Osteoblast (primary cell): ENCODE results near the gene THSD7A. TPM values are rescaled to one million over a fixed set of nuclear protein-coding genes. Genes with fewer than 3 reads are reported as not detected.

Experiments used
- DNase-seq: peaks from one replicate; pipeline ENCODE4 v3.0.0; 2011; ENCODE audit warnings: low spot score, mixed read lengths; ENCODE audit not compliant: insufficient read length; ENCODE audit errors: missing footprints
- H2AFZ ChIP-seq: 2 replicates; pipeline ENCODE4 v1.6.0; 2011; ENCODE audit warnings: mild to moderate bottlenecking, low read length
- H3K27ac ChIP-seq: 2 replicates; pipeline ENCODE4 v1.5.1; 2011; ENCODE audit warnings: mild to moderate bottlenecking, low read depth, low read length, moderate library complexity
- H3K27me3 ChIP-seq: 2 replicates; pipeline ENCODE4 v1.6.0; 2012; ENCODE audit warnings: mild to moderate bottlenecking, control low read depth, inconsistent platforms, low read length, moderate library complexity; ENCODE audit not compliant: insufficient read depth
- H3K36me3 ChIP-seq: 2 replicates; pipeline ENCODE4 v1.5.1; 2011; ENCODE audit warnings: mild to moderate bottlenecking, low read length, control low read depth, moderate library complexity; ENCODE audit not compliant: insufficient read depth
- H3K4me1 ChIP-seq: 2 replicates; pipeline ENCODE4 v1.5.1; 2011; ENCODE audit warnings: mild to moderate bottlenecking, low read length, control low read depth, moderate library complexity; ENCODE audit not compliant: insufficient read depth
- H3K4me2 ChIP-seq: 2 replicates; pipeline ENCODE4 v1.6.0; 2011; ENCODE audit warnings: mild to moderate bottlenecking, low read length; ENCODE audit not compliant: insufficient read depth
- H3K4me3 ChIP-seq: fragments of 200-600 bp; sonication (generic); 3 replicates; pipeline ENCODE4 v1.5.1; 2012; ENCODE audit warnings: mild to moderate bottlenecking, low read length, inconsistent platforms; ENCODE audit not compliant: insufficient read depth
- H3K79me2 ChIP-seq: 2 replicates; pipeline ENCODE4 v1.6.0; 2012; ENCODE audit warnings: mild to moderate bottlenecking, low read length, control low read depth, inconsistent platforms; ENCODE audit not compliant: insufficient read depth
- H3K9me3 ChIP-seq: 2 replicates; pipeline ENCODE4 v1.5.1; 2011; ENCODE audit warnings: low read depth, low read length, control low read depth
- H4K20me1 ChIP-seq: 2 replicates; pipeline ENCODE4 v1.6.0; 2012; ENCODE audit warnings: mild to moderate bottlenecking, low read length, control low read depth; ENCODE audit not compliant: insufficient read depth
- CTCF ChIP-seq: IDR thresholded peaks from 2 replicates; pipeline ENCODE4 v1.5.1; 2011; ENCODE audit warnings: mild to moderate bottlenecking, low read depth, low read length, moderate library complexity; ENCODE audit errors: extremely low read depth
- total RNA-seq: library from RNA; depleted of rRNA; stranded (reverse); fragments of >200 nt; gene quantifications from 2 replicates; pipeline ENCODE4 v1.2.3, GENCODE V29; 2012

Gene THSD7A
- total RNA-seq, 1 donor, result under 0.01 TPM

DNA sequence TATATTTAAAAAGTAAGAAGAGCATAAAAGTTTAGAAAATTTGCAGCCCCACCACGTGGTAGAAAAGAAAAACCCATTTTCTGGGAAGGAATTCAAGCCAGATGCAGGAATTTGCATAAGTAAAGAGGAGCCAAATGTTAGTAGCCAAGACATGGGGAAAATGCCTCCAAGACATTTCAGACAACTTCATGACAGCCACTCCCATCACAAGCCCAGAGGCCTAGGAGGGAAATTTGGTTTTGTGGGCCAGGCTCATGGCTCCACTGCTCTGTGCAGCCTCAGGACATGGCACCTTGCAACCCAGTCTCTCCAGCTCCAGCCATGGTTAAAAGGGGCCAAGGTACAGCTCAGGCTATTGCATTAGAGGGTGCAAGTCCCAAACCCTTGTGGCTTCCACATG is 411.9 kb downstream of the THSD7A start:
- Histone ChIP-seq H3K4me2 (no peak overlapping the region), H4K20me1 (no peaks in the 10 kb centered on the region), H3K27ac (no peak overlapping the region), H3K27me3 (no peaks in the 10 kb centered on the region), H2AFZ (no peak overlapping the region), H3K9me3 (no peaks in the 10 kb centered on the region), H3K36me3 (no peaks in the 10 kb centered on the region), H3K4me1 (no peaks in the 10 kb centered on the region), H3K4me3 (no peak overlapping the region), H3K79me2 (no peaks in the 10 kb centered on the region)
- no peak for TF ChIP-seq CTCF
- no peak for DNase-seq

DNA sequence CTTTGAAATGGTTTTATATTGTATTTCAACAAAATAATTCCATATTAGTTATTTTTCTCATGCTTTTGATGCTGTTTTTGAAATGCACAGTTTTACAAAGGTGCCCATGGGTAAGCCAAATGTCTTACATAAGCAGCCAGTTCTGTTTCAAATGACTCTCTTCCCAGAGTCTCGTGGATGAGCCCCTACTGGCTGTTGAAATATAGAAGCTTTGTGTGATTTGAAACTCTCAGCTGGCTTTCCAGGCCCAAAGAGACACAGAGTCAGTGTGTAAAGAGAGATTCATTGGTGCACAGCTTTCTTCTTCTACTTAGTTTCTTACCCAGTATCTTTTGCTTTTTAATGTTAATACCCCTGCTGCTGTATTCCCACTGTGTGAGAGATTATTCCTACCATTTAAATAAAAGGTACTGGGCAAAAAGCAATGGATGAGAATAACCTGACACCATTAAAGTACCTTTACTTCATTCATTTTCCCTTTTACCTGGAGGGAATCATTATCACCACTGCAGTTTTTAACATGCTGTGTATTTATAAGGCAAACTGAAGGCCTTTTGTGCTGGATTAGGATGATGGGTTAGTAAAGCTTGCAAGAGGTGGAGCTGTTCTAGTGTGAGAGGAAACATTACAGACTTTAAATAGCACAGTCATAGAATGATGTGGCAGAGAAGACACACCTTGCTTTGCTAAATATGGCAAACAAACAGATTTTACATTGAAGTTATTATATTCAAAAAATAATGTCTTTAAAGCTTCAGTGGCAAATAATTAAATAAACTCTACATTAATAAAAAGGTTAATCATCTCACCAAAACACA is 415.1 kb downstream of the THSD7A start:
- Histone ChIP-seq H3K9me3 (no peaks in the 10 kb centered on the region), H3K36me3 (no peaks in the 10 kb centered on the region), H3K4me3 (no peak overlapping the region), H3K27me3 (no peaks in the 10 kb centered on the region), H4K20me1 (no peaks in the 10 kb centered on the region), H2AFZ (no peak overlapping the region), H3K27ac (no peak overlapping the region), H3K4me1 (no peaks in the 10 kb centered on the region), H3K79me2 (no peaks in the 10 kb centered on the region), H3K4me2 (no peak overlapping the region)
- TF ChIP-seq CTCF, result no peak
- no peak for DNase-seq

- H3K9me3 ChIP-seq, result no peaks in the 10 kb centered on the region
Measured at GRCh38 chr7:11415101-11415500, 416.9 kb downstream of the THSD7A start.

DNA sequence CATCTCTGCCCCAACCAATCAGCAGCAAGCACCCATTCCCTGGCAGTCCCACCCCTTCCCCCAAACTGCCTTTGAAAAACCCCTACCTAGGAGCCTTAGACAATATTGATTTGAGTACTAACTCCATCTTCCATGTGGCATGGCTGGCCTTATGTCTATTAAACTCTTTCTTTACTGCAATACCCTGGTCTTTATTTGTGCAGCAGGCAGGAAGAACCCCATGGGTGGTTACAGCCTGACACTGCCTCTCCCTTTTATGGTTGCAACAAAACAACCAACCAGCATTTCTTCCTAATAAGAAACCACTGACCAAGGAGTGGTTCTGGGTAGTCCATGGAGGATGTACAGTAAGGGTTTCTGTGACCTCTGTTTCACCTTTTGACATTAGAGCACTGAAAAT is 418.1 kb downstream of the THSD7A start:
- H3K4me1 ChIP-seq, result no peaks in the 10 kb centered on the region
- H4K20me1 ChIP-seq, result no peaks in the 10 kb centered on the region
- H3K36me3 ChIP-seq, result no peaks in the 10 kb centered on the region
- H3K4me2 ChIP-seq, result no peak overlapping the region
- H3K4me3 ChIP-seq, result no peak overlapping the region
- no peak for DNase-seq
- H3K27ac ChIP-seq, result no peak overlapping the region
- no peak overlapping the region for H2AFZ ChIP-seq
- H3K27me3 ChIP-seq, result no peaks in the 10 kb centered on the region
- no peak for TF ChIP-seq CTCF
- H3K9me3 ChIP-seq, result no peaks in the 10 kb centered on the region
- H3K79me2 ChIP-seq, result no peaks in the 10 kb centered on the region

More at GRCh38 chr7:11415101-11415500, 416.9 kb downstream of the THSD7A start:
- no peak overlapping the region for H3K27ac ChIP-seq
- H3K4me2 ChIP-seq, result no peak overlapping the region
- no peaks in the 10 kb centered on the region for H3K4me1 ChIP-seq
- H3K27me3 ChIP-seq, result no peaks in the 10 kb centered on the region
- H4K20me1 ChIP-seq, result no peaks in the 10 kb centered on the region
- H2AFZ ChIP-seq, result no peak overlapping the region
- no peak for TF ChIP-seq CTCF
- no peaks in the 10 kb centered on the region for H3K36me3 ChIP-seq
- H3K4me3 ChIP-seq, result no peak overlapping the region
- DNase-seq, result no peak
- no peaks in the 10 kb centered on the region for H3K79me2 ChIP-seq
